Erythroblast (primary cell): ENCODE results near the gene LRMDA.

Experiments
- DNase-seq, 2 experiments: peaks; one replicate each; lab custom pipeline; 2025; lab: John Stamatoyannopoulos, UW
- GATA1 ChIP-seq: IDR thresholded peaks from 2 replicates; pipeline ENCODE4 v1.6.1; 2011; ENCODE audit warnings: low read depth, mild to moderate bottlenecking, control low read depth, low read length, moderate library complexity
- POLR2A ChIP-seq: IDR thresholded peaks from 2 replicates; pipeline ENCODE4 v1.6.1; 2011; ENCODE audit warnings: mild to moderate bottlenecking, low read length

LRMDA gene

DNA sequence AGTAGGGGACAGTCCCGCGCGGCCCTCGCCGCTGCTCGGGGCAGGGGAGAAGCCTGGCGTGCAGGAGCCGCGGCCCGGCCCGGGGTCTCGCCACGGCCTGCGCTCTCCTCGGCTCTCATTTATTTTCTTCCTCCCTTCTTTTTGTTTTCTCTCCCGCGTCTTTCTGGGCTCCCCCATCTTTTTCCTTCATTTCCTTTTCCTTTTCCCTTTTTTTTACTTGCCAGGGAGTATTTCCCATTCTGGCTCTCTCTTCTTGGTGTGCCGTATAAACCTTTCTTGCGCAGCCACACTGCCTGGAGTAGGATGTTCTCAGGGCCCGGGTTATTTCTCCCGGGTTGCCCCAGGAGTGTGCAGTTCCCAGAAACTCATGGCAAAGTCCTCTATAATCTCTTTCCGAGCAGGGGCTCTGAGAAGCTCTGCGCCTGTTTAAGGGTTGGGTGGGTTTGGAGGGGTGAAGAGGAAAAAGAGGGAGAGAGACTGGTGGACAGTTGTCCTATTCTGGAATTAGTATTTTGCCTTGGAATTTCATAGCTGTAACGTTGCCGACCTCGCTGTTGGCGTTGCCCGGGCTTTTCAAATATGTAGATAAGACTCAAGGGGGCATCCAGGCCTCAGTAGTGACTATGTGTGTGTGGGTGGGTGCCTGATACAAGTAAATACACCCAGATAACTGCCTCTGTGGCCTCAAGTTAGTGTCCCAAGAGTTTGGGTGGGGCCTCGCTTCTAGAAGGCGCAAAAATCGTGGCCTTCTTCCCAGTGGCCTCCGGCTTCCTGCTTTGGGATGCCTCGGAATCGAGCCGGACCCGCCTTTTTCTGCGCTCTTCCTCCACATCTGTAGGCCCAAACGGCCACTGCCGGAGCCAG lies 25.6 kb upstream of the LRMDA start:
- no peak for DNase-seq
- TF ChIP-seq GATA1, result no peak
- TF ChIP-seq POLR2A, result no peak

DNA sequence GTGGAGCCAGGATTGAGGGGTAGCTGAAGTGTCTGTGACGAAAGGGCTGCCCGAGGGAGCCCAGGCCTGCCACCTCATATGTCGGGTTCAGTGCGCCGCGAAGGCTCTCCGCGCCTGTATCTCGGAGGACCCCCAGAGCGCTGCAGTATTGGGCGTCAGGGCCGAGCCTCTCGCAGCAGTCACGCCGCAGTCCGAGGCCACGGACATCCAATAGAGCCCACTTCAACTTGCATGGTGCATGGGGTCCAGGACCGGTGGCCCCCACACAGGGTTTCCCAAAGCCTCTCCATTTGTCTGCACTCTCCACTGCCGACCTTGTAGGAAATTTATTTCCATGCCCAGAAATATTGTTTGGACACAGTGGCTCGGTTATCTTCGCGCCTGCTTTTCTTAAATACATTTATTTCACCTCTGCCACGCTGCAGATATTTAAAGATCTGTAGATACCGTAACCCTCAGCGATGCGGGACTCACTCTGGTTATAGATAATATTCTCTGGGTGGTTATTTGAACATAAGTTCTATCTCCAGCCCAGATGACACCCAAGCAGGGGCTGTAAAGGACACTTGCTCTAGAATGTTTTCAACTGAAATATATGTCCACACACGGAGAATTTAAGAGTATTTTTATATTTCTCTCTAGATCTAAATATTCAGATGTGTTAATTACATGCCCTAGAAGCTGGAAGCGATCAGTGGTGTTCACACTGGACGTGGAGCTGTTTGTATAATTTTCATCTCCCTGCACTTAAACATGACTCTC lies 24.8 kb upstream of the LRMDA start:
- DNase-seq, result no peak
- TF ChIP-seq GATA1 (no peak), POLR2A (no peak)

DNA sequence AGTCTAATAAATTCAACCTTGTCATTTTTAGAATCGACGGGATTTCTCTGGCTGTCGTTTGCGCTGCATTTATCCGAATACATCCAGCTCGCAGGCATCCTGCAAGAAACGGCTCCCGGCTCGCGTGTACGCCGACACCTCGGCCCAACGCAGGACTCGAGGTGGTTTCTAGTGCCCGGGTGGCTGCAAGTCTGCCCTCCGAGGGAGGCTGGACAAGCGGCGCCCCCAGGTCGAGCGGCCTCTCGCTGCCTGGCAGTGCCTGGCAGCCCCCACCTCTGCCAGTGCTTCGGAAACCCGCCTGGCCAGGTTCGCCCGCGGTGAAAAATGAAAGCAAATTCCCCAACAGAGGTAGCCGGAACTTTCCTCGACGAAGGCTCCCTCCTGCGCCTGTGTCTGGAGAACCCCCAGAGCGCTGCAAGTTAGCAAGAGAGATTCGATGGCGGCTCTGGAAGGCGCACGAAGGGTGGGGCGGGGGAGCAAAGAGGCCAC lies 24.2 kb upstream of the LRMDA start:
- no peak for DNase-seq
- TF ChIP-seq POLR2A (no peak), GATA1 (no peak)

DNA sequence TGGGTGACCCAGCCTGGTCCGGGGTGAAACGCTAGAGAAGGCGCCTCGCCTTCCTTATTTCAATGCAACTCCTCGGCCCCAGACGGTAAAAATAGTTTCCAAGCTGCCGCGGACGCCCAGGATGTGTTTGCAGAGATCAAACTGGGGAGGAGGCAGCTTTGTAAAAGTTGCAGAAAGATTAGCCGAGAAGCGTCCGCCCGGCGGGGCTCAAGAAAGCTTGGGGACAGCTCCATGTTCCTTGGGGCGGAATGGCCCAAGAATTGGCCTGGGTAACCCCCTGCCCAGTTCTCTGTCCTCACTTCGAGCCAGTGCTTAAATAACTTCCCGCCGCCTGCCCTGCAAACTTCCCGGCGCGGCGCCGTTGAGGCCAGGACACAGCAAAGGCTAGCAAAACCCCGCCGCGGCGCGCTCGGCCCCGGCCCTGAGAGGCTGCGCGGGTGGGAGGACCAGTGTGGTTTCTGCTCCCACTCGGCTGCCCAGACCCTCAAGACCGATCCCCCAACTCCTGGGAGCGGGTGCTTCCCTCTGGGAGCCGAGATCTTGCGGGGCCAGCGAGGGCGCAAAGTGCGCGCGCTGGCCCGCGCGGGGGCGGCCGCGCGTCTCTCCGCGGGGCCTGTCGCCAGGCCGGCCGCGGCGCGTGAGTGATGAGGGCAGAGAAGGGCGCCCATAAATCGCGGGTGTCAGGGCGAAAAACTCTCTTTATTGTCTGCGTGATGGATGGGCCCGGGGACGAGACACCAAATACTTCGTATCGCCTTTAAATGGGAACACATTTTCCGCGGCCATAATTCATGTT lies 23.5 kb upstream of the LRMDA start:
- DNase-seq, result peak in 1 of 2 experiments; percentile 38
- TF ChIP-seq GATA1 (no peak), POLR2A (no peak)

DNA sequence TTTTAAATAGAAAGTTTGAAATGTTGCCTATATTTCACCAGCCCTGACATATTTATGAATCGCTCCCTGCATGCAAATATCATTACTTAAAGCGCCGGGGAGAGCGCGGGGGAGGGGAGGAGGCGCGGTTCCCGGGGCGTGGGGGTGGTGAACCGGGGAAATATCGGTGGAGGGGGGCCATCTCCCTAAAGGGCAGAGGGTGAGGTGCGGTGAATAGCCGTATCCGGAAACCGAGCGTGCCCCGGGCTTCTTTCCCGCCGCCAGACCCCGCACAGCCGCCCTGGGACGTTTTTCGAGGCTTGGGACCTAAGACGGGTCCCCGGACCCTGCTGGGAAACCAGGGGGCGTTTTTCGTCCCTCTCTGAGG lies 22.9 kb upstream of the LRMDA start:
- no peak for TF ChIP-seq GATA1
- no peak for TF ChIP-seq POLR2A
- no peak for DNase-seq

DNA sequence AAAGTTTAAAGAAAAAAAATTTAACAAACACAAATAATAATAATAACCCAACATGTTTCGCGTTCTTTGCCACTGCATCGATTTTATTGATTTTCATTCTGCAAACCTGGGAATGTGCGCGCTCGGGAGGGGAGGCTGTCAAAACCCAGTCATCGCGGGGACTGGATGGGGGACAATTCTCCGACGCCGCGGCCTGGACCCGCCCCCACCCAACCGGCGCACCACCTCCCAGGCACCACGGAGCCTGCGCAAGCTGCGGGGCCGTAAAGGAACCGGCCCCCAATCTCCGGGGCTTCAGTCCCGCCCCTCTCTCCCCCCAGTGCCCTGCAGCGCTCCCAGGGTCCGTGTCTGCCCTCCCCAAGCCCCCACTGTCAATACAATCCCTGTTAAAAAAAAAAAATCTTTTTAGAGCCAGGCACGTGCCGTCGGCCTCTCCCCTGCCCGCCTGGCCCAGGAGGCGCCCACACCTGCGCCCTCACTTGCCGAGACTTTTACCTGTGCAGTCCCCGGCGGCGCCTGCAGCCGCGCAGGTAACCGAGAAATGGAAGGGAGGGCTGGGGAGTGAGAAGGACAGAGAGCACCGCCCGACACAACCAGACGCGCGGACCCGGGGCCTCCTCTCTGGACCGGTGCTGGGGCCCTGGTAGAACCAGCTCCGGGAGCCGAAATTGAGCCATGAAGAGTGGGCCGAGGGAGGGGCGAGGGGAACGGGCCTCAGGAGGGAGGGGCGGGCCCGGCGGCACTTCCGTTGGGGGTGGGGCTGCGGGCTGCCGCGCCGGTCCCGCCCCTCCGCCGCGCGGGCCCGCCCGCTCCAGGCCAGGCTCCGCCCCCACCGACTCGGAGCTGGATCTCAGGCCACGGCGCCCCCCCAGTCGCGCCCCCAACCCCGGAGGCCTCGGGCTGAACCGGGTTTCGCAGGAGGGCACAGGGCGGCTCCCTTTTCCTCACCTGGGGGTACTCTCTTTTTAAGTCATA lies 22.2 kb upstream of the LRMDA start:
- TF ChIP-seq POLR2A (no peak), GATA1 (no peak)
- DNase-seq, result peak; percentile 26 to 47

DNA sequence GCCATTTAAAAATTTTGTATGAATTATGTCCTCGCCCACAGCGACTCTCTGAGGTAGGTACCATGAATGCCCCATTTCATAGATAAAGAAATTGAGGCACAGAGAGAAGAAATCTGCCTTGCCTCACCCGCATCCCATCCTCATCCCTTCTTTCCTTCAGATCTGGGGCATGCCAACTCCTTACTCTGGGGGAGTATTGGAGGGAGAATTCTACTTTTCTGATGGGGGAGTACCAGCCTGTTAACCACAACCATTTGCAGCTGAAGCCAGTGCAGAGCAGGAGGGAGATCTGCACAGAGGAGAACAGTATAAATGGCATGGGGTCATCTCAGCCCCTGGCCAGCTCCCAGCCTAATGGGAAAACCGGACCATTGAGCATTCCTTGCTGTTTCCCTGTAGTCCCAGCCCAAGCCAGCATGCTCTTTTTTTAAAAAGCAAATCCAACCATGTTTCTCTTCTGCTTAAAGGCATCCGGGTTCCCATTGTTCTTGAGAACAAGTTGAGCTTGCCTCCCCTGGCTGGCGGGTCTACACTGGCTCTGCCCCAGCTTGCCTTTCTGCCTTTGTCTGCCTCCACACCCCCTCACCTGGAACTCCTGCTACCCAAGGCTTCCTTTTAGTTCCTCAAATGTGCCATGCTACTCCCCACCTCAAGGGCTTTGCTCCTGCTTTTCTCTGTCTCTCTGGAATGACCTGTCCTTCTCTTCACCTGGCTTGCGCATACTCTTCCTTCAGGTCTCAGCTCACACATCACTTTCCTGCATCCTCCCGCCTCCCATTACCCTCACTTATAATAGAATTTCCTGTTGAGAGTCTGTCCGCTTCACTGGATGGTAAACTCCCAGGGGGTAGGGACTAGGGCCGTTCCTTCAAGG lies 21.1 kb upstream of the LRMDA start:
- TF ChIP-seq POLR2A, result no peak
- no peak for TF ChIP-seq GATA1

DNA sequence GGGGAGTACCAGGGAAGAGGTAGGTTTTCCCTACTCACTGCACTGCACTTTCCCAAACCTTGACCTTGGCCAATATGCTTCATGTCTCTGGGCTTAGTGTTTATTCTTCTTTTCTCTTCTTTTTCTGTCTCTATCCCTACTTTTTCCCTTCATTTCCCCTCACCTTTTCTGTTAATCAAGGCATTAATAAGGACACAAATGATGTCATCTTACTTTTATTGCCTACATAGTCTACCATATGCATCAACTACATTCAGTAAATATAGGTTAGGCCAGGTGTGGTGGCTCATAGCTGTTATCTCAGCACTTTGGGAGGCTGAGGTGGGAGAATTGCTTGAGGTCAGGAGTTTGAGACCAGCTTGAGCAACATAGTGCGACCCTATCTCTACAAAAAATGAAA lies 16.9 kb upstream of the LRMDA start:
- DNase-seq, result no peak
- TF ChIP-seq GATA1, result no peak
- TF ChIP-seq POLR2A, result no peak

More for the DNA sequence above, 21.1 kb upstream of the LRMDA start:
- no peak for DNase-seq

DNA sequence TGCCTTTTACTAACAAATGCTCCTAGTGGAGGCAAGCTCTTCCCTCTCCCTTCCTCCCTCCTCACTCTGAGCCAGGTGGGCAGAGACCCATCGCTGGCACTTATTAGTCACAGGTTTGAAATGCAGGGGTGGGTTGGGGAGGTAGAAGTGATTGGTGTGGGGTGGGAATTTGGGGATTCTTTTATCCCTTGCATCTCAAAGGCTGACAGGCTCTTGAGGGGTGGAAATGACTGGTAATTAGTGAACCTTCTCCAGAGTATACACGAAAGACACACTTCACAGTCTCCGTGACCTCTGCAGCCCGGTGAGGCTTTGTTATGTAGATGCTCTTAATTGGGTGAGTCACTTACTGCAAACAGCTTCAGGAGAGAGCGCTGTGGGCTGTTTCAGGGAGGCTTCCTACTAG lies 13.9 kb upstream of the LRMDA start:
- DNase-seq, result no peak
- TF ChIP-seq POLR2A (no peak), GATA1 (no peak)

DNA sequence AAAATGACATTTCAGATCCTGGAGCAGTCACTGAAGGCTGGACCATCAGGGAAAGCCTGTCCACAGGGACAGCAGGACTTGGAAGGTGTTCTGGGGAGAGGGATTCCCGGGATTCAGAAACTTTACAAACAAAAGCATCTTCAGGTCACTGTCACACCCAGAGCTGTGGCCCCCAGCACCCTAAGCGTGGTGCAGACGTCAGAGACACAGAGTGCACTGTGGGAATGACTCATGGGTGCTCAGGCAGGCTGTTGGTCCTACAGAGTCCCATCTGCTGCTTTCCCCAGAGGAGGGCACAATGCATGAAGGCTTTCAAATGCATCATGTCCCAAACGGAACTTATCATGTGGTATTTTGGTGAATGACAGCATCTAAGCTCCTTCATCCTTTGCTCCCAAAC lies 13.1 kb upstream of the LRMDA start:
- DNase-seq, result no peak
- no peak for TF ChIP-seq POLR2A
- TF ChIP-seq GATA1, result no peak

DNA sequence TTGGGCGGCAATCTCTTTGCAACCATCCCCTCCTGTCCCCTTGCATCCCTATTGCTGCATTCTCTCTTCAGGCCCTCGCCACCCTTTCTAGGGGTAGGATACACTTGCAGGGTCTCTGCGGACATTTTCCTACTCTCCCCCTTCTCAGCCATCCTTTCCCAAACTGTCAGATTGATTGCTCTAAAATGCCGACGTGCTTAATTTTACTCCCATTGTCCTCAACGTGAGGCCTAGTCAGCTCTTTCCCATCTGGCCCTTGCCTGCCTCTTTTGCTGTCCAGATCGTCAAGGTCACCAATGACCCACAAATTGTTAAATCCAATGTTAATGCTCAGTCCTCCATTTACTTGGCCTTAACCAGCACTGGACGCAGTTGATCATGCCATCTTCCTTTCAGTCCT lies 12.7 kb upstream of the LRMDA start:
- no peak for DNase-seq
- no peak for TF ChIP-seq POLR2A
- no peak for TF ChIP-seq GATA1
